ENCODE data around the gene OR52I1. TPM values are rescaled to one million over a fixed set of nuclear protein-coding genes. Genes with fewer than 3 reads are reported as not detected.

Gene OR52I1
- total RNA-seq, 1 donor from 2014 or later = not detected

DNA sequence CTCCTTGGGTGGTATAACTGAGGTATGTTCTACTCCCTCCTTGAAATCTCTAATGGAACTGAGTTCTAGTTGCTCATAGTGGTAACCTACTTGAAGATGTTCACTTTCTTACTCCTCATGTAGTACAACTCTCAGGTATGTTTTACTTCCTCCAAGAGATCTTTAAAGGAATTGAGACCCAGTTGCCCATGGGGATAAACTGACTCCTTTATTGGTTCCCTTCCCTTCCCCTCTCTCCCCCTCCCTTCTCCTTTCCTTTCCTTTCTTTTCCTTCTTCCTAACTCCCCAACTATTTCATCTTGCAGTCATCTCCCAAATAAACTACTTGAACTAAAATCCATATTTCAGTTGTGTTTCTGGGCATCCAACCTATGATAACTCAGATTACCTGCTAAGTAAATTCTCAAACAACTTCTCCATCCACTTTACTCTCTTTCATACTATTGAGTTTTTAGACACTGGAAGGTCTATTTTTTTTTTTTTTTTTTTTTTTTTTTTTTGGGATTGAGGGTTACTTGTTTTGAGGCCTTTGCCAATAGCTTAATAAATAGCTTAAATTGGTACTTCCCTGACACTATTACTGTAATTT is 22.1 kb downstream of the OR52I1 start:
- no peak for DNase-seq

DNA sequence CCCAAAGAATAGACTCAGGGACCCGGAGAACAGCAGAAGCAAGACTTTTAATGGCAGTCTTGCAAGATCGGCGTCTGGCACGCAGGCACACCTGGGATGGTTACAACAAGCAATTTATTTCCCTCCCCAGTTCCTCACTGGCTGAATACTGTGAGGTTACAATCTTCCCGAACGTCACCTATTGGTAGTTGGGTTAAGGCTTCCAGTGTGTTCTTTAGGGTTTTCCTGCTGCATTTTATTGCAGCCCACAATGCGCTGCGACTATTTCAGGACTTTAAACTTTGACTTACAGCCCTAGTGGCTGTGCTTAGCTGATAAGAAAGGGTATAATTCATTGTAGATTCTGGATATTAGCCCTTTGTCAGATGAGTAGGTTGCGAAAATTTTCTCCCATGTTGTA is 25.7 kb downstream of the OR52I1 start:
- DNase-seq = no peak

DNA sequence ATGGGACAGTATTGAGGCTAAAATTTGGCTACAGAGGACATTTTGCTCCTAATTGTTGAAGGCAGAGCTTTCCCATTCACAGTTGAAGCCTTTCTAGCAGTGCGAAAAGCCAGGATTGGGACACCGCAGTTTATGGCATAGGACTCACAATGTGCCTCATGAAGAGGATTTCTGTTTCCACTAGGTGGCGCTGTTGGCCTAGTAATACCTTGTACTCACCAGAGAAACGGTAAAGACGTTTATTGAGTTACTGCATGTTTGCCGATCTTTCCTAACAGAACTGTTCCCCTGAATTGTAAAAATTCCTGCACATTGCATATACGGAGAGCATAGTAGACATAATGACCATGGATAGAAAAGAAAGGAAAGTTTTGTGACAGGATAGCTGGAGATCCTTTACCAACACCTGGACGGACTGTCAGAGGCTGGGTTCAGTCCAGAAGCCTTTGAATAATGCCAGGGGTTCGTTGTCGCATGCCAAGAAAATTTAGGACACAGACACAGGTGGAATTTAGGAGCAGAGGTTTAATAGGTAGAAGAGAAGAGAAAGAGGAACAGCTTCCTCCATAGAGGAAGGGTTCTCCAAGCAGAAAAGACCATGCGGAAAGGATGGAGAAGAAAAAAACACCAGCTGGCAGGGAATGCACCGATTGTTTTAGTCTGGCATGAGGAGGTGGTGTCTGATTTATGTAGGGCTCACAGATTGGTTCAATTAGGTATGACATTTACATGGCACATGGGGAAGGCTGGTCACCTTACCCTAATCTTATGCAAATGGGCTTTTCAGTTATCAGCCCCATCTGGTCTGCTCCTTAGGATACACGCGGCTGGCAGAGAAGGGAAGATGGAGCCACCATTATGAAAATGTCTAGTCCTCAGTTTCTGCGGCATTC is 32.6 kb downstream of the OR52I1 start:
- DNase-seq = peak; percentile 82

DNA sequence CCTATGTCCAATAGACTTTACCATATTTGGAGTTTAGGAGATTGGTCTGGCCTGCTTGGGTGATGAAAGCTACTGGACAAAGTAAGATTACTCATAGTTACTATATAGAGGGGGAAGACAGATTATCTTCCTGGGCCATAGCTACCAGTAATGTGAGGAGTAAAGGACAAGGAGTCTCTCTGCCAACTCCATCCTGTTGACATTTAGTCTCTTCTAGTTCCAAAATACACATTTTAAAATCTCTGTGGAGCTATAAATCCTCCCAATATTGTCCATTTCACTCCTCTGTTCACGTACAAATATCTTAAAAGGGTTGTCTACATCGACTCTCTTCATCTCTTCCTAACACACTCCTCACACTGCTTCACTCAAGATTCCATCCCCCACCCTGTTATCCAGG is 42.3 kb downstream of the OR52I1 start:
- DNase-seq = no peak

DNA sequence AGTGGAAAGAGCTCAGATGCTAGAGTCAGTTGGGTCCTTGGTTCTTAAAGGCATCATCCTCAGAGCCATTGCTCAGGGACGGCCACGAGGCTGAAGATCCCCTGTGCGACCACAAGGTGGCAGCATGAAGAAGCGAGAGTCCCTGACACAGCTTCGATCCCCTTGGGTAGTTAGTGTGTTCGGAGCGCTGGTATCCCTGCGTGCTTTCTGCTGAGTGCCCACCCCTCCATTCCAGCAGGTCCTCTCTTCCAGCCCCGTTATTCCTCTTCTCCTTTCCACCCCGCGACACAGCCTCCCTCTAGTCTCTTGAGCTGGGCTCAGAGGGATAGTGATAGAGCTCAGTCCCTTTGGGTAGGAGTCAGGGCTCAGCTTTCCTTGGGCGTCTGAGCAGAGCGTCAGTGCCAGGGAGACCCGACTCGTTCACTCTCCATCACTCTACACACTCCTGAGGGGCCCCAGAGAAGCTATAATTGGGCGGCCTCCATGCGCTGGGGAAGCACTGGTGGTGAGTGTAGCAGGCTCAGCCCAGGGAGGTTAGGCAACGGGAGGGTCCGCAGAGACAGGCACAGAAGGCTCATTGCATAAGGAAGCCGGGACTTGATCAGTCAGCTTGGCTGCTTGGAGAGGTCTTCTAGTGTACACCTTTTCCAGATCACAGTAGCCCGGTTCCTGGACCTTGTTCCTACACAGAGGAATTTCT is 43.3 kb downstream of the OR52I1 start, which contains the start of gene OR51D1:
OR51D1 (plus strand) TSS at position 516 of the 700 bp plus-strand sequence. CDS start 2,314 bp downstream, outside the sequence.
- peak; percentile 83 for DNase-seq

DNA sequence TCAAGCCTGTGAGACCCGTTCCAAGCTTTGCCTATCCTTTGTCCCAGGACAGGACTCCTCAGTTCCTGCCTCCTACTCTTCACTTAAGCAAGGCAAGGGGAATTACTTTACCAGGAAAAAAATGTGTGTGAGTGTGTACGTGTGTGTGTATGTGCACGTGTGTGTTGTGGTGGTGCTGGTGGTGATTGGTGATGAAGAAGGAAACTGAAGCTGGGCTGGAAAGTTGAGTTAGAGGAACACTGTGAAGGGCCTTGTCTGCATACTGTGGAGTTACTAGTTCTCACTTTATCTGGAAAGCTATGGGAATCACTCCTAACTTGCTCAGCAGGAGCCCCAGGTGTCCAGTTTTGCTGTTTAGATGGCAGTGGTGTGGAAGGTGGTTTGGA is 43.8 kb downstream of the OR52I1 start:
- no peak for DNase-seq

DNA sequence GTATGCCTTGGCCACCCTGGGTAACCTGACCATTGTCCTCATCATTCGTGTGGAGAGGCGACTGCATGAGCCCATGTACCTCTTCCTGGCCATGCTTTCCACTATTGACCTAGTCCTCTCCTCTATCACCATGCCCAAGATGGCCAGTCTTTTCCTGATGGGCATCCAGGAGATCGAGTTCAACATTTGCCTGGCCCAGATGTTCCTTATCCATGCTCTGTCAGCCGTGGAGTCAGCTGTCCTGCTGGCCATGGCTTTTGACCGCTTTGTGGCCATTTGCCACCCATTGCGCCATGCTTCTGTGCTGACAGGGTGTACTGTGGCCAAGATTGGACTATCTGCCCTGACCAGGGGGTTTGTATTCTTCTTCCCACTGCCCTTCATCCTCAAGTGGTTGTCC is 46.1 kb downstream of the OR52I1 start:
- DNase-seq = no peak

DNA sequence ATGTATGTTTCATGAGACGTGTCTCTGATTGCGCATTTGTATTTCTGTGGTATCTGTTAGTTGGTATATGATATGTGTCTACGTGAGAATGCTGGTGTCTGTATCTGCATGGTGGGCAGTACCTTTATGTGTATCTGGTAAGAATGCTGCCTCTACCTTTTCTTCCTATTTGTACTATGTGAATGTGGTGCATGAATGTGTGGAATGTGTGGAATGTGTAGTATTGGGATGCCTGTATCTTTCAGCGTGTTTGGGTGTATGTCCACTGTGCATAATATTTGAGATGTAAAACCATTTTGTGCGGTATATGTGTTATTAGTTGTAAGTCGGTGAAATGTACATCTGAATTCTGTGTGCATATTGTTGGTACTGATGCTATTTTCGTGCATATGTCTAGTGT is 47.7 kb downstream of the OR52I1 start:
- DNase-seq = no peak

DNA sequence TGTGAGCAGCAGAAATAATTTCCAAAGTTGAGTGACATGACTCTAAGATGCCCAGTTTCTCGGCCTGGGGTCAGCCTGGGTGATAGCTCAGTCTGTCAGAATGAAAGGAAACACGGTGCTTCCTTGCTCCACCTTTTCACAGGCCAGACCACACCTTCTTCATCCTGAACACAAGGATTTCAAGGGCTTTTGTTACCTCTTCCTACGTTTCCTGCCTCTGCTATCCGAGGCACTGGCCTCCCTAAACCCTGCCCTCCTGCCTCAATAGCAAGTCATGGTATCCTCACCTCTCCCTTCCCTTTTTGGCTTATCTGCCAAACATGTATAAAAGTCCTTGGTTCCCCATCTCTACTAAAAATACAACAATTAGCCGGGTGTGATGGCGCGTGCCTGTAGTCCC is 48.2 kb downstream of the OR52I1 start:
- no peak for DNase-seq

DNA sequence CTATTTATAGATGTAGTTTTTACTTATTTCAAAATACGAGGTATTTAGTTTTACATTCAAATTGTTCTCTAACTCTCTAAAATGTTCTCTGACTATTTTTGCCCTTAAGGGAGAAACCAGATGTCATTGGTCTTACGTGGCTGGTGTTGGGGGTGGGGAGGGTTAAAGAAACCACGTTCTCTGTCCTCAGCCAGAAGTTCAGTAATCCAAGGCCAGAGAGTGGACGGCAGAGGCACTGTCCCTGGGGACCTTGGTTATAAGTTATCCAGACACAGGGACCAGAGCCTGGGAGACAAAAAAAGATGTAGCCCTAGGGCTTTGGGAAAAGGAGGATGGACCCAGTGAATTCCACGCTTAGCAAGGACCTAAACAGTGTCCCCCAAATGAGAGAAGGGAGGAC is 49.2 kb downstream of the OR52I1 start:
- no peak for DNase-seq

DNA sequence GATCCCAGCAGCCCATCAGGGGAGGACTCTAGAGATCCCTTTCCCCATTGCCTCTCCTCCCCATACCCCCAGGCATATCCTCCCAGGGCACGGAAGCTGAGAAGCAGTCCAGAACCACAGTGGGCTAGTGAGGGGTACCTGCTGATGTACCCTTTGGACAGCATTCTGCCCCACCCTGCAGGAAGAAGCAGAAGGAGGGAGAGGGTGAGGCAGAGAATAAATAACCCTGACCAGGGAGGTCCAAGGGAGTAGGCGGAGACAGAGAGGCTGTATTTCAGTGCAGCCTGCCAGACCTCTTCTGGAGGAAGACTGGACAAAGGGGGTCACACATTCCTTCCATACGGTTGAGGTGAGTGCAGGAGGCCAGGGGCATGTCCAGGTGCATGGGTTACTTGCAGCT is 49.8 kb downstream of the OR52I1 start, which contains the start of gene OR51E1:
OR51E1 (plus strand) TSS at position 301 of the 400 bp plus-strand sequence. CDS start 8,545 bp downstream, outside the sequence.
- no peak for DNase-seq

DNA sequence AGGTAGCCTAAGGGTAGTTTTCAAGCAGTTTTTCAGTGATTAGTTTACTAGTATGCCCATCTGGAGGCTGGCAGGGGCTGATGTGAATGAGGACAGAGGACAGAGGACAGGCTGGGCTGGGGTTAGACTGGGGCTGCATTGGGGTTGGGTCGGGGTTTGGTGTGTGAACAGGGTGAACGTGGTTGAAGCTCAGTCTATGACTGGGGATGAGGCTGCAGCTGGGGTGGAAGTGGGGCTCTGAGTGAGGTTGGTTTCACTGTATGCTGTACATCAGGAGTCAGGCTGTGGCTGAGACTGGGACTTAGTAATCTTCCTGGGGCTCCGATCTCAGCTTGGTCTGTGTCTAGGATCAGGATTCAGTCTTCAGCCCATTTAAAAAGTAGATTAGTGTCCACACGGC is 50.4 kb downstream of the OR52I1 start:
- no peak for DNase-seq

Other genes with a start within 250 kb of the OR52I1 start
- not detected for gene OR52B4, start 225.7 kb upstream of the OR52I1 start, total RNA-seq
- gene TRIM21, start 200.3 kb upstream of the OR52I1 start, total RNA-seq = 5.6 TPM
- gene OR52K2, start 144.7 kb upstream of the OR52I1 start, total RNA-seq = not detected
- not detected for gene OR52K1, start 111.4 kb upstream of the OR52I1 start, total RNA-seq
- not detected for gene OR52M1, start 48.8 kb upstream of the OR52I1 start, total RNA-seq
- not detected for gene OR52I2, start 12.3 kb upstream of the OR52I1 start, total RNA-seq
- gene TRIM68, start 14.2 kb downstream of the OR52I1 start, total RNA-seq = 6.7 TPM
- not detected for gene OR51D1, start 43.4 kb downstream of the OR52I1 start, total RNA-seq
- gene OR51E1, start 49.9 kb downstream of the OR52I1 start, total RNA-seq = 1.9 TPM
- not detected for gene OR51E2, start 103.8 kb downstream of the OR52I1 start, total RNA-seq
- gene MMP26, start 110.7 kb downstream of the OR52I1 start, total RNA-seq = not detected
- gene OR51F1, start 175.9 kb downstream of the OR52I1 start, total RNA-seq = not detected
- not detected for gene OR52R1, start 210.3 kb downstream of the OR52I1 start, total RNA-seq
- gene OR51F2, start 227.3 kb downstream of the OR52I1 start, total RNA-seq = not detected